ENCODE measurements around the gene HSD17B7.

Gene HSD17B7

GRCh38 chr1:162855461-162856150 is 65.1 kb downstream of the HSD17B7 start:
- no peak for DNase-seq (ENCODE audit: low spot score)
- Histone ChIP-seq H3K4me3 (ENCODE audit: severe bottlenecking) (no peak overlapping the region), H3K9me3 (ENCODE audit: severe bottlenecking) (no peaks in the 10 kb centered on the region), H3K27ac (ENCODE audit: poor library complexity, severe bottlenecking) (peak overlapping the region; percentile 21), H3K36me3 (ENCODE audit: low read depth) (no peaks in the 10 kb centered on the region), H3K4me1 (ENCODE audit: insufficient read depth, poor library complexity, severe bottlenecking) (peaks cover 26% of the 10 kb centered on the region), H3K27me3 (ENCODE audit: insufficient read depth, poor library complexity, severe bottlenecking) (no peaks in the 10 kb centered on the region)
- ATAC-seq (ENCODE audit: low read depth): peak; percentile 46; the same call in 1 of the 3 replicates
- TF ChIP-seq CTCF (IDR thresholded peaks at IDR 0.05; ENCODE audit: poor library complexity, severe bottlenecking): no peak

- no peaks in the 10 kb centered on the region for H3K27me3 ChIP-seq (ENCODE audit: insufficient read depth, poor library complexity, severe bottlenecking)
- H3K4me1 ChIP-seq (ENCODE audit: insufficient read depth, poor library complexity, severe bottlenecking): peaks cover 26% of the 10 kb centered on the region
- peak overlapping the region; percentile 21 for H3K27ac ChIP-seq (ENCODE audit: poor library complexity, severe bottlenecking)
- no peak for TF ChIP-seq CTCF (IDR thresholded peaks at IDR 0.05; ENCODE audit: poor library complexity, severe bottlenecking)
- peak; percentile 89 for ATAC-seq (ENCODE audit: low read depth)
- no peaks in the 10 kb centered on the region for H3K9me3 ChIP-seq (ENCODE audit: severe bottlenecking)
- H3K36me3 ChIP-seq (ENCODE audit: low read depth): no peaks in the 10 kb centered on the region
- H3K4me3 ChIP-seq (ENCODE audit: severe bottlenecking): no peak overlapping the region
- DNase-seq (ENCODE audit: low spot score): no peak
Observed at GRCh38 chr1:162856260-162856659, 65.8 kb downstream of the HSD17B7 start.

- Histone ChIP-seq H3K4me1 (ENCODE audit: insufficient read depth, poor library complexity, severe bottlenecking) (peaks cover 26% of the 10 kb centered on the region), H3K4me3 (ENCODE audit: severe bottlenecking) (no peak overlapping the region), H3K36me3 (ENCODE audit: low read depth) (no peaks in the 10 kb centered on the region), H3K27ac (ENCODE audit: poor library complexity, severe bottlenecking) (peak overlapping the region; percentile 18), H3K27me3 (ENCODE audit: insufficient read depth, poor library complexity, severe bottlenecking) (no peaks in the 10 kb centered on the region), H3K9me3 (ENCODE audit: severe bottlenecking) (no peaks in the 10 kb centered on the region)
- ATAC-seq (ENCODE audit: low read depth) (peak; percentile 18; the same call in 2 of the 3 replicates), DNase-seq (ENCODE audit: low spot score) (no peak)
- no peak for TF ChIP-seq CTCF (IDR thresholded peaks at IDR 0.05; ENCODE audit: poor library complexity, severe bottlenecking)
Observed at GRCh38 chr1:162857850-162858249, 67.3 kb downstream of the HSD17B7 start.

GRCh38 chr1:162859191-162859590 is 68.7 kb downstream of the HSD17B7 start:
- H3K4me3 ChIP-seq (ENCODE audit: severe bottlenecking): no peak overlapping the region
- no peaks in the 10 kb centered on the region for H3K9me3 ChIP-seq (ENCODE audit: severe bottlenecking)
- H3K36me3 ChIP-seq (ENCODE audit: low read depth): no peaks in the 10 kb centered on the region
- no peak for ATAC-seq (ENCODE audit: low read depth)
- no peak overlapping the region for H3K27ac ChIP-seq (ENCODE audit: poor library complexity, severe bottlenecking)
- H3K27me3 ChIP-seq (ENCODE audit: insufficient read depth, poor library complexity, severe bottlenecking): no peaks in the 10 kb centered on the region
- TF ChIP-seq CTCF (IDR thresholded peaks at IDR 0.05; ENCODE audit: poor library complexity, severe bottlenecking): no peak
- no peak for DNase-seq (ENCODE audit: low spot score)
- peaks cover 26% of the 10 kb centered on the region for H3K4me1 ChIP-seq (ENCODE audit: insufficient read depth, poor library complexity, severe bottlenecking)

GRCh38 chr1:162861101-162861500 is 70.6 kb downstream of the HSD17B7 start, which contains the start of gene CCDC190:
Gene CCDC190 (minus strand): TSS chr1:162861175. CDS start chr1:162859646, 1,529 bp downstream.
- Histone ChIP-seq H3K4me3 (ENCODE audit: severe bottlenecking) (no peak within 1 kb of the TSS), H3K9me3 (ENCODE audit: severe bottlenecking) (no peaks in the 10 kb centered on the region), H3K36me3 (ENCODE audit: low read depth) (no peaks in the 10 kb centered on the region), H3K4me1 (ENCODE audit: insufficient read depth, poor library complexity, severe bottlenecking) (peaks cover 16% of the 10 kb centered on the region), H3K27me3 (ENCODE audit: insufficient read depth, poor library complexity, severe bottlenecking) (no peaks in the 10 kb centered on the region), H3K27ac (ENCODE audit: poor library complexity, severe bottlenecking) (no peak within 1 kb of the TSS)
- TF ChIP-seq CTCF (IDR thresholded peaks at IDR 0.05; ENCODE audit: poor library complexity, severe bottlenecking): no peak
- no peak for DNase-seq (ENCODE audit: low spot score)
- no peak for ATAC-seq (ENCODE audit: low read depth)
